ENCODE results near the gene PPOX.

GRCh38 chr1:161188381-161188780 lies 22.2 kb downstream of the PPOX start:
- TF ChIP-seq CTCF (IDR thresholded peaks at IDR 0.05) (no peak), POLR2A (IDR thresholded peaks at IDR 0.05) (no peak)
